Measurements from ENCODE around the gene AFF4. TPM values are rescaled to one million over a fixed set of nuclear protein-coding genes. Genes with fewer than 3 reads are reported as not detected.

Gene AFF4
- total RNA-seq, 4 donors from 2014 or later = 36.7 to 153 (median 67.5) TPM

DNA sequence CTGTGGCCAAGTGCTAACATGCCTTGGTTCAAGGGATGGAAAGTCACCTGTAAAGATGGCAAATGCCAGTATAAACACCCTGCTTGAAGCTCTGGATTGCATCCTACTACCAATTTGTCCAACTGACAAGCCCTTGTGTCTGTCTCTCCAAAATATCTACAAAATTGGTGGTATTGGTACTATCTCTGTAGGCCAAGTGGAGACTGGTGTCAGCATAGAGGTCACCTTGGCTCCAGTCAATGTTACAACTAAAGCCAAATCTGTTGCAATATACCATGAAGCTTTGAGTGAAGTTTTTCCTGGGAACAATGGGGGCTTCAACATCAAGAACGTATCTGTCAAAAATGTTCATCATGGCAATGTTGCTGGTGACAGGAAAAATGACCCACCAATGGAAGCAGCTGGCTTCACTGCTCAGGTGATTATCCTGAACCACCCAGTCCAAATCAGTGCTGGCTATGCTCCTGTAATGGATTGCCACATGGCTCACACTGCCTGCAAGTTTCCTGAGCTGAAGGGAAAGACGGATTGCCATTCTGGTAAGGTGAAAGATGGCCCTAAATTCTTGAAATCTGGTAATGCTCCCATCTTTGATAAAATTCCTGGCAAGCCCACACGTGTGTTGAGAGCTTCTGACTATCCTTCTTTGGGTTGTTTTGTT, 19.9 kb downstream of the AFF4 start:
- no peak for DNase-seq
- TF ChIP-seq, protein P1, sequence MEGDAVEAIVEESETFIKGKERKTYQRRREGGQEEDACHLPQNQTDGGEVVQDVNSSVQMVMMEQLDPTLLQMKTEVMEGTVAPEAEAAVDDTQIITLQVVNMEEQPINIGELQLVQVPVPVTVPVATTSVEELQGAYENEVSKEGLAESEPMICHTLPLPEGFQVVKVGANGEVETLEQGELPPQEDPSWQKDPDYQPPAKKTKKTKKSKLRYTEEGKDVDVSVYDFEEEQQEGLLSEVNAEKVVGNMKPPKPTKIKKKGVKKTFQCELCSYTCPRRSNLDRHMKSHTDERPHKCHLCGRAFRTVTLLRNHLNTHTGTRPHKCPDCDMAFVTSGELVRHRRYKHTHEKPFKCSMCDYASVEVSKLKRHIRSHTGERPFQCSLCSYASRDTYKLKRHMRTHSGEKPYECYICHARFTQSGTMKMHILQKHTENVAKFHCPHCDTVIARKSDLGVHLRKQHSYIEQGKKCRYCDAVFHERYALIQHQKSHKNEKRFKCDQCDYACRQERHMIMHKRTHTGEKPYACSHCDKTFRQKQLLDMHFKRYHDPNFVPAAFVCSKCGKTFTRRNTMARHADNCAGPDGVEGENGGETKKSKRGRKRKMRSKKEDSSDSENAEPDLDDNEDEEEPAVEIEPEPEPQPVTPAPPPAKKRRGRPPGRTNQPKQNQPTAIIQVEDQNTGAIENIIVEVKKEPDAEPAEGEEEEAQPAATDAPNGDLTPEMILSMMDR (IDR thresholded peaks at IDR 0.05 in 4 of 5, conservative IDR thresholded peaks at IDR 0.05 in 1 of 5) = no peak
- TF ChIP-seq POLR2A (IDR thresholded peaks at IDR 0.05) = no peak
- H3K4me3 ChIP-seq = no peak overlapping the region
- no peaks in the 10 kb centered on the region for H3K36me3 ChIP-seq
- H3K9me3 ChIP-seq = no peaks in the 10 kb centered on the region
- ATAC-seq = peak in 1 of 2 donors; percentile 51
- in situ Hi-C loops (cut with MboI; ENCODE audit: low sequenced_read_pairs in 4 of 4) (no loop called here), intact Hi-C loops (cut with DNase I; ENCODE audit: low total_unique reads) (no loop called here)
- peaks cover 12 to 14% of the 10 kb centered on the region in 2 donors for H3K4me1 ChIP-seq
- no peaks in the 10 kb centered on the region for H3K27me3 ChIP-seq
- no peak overlapping the region for H3K27ac ChIP-seq

- TF ChIP-seq POLR2A (IDR thresholded peaks at IDR 0.05) = no peak
- TF ChIP-seq, protein P1 (IDR thresholded peaks at IDR 0.05 in 4 of 5, conservative IDR thresholded peaks at IDR 0.05 in 1 of 5) = no peak
- H3K4me3 ChIP-seq = no peak overlapping the region
- no peaks in the 10 kb centered on the region for H3K9me3 ChIP-seq
- ATAC-seq = no peak
- intact Hi-C loops (cut with DNase I; ENCODE audit: low total_unique reads) = no loop called here
- no peaks in the 10 kb centered on the region for H3K36me3 ChIP-seq
- no peaks in the 10 kb centered on the region for H3K27me3 ChIP-seq
- no peak for DNase-seq
- H3K27ac ChIP-seq = no peak overlapping the region
- in situ Hi-C loops (cut with MboI; ENCODE audit: low sequenced_read_pairs in 4 of 4) = no loop called here
- H3K4me1 ChIP-seq = peaks cover 5 to 21% of the 10 kb centered on the region in 2 donors
Observed at GRCh38 chr5:132941331-132941730, 22.1 kb downstream of the AFF4 start.

DNA sequence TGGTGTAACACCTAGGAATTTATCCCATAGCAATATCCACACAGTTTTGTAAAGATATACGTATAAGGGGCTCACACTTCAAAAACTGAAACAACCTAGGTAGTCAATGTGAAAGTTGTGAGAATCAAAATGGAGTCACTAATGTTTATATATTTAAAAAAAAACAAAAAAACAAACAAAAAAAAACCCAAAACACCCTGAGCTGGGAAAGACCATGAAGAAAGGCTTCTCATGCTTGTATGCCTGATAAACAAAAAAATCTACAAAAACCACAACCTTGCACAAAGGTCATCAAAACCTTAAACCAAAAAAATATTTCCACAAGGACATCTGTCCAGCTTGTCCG, 35.4 kb downstream of the AFF4 start:
- no peak for TF ChIP-seq POLR2A (IDR thresholded peaks at IDR 0.05)
- TF ChIP-seq, protein P1 (IDR thresholded peaks at IDR 0.05 in 4 of 5, conservative IDR thresholded peaks at IDR 0.05 in 1 of 5) = no peak
- no peaks in the 10 kb centered on the region for H3K9me3 ChIP-seq
- no peak overlapping the region for H3K27ac ChIP-seq
- H3K27me3 ChIP-seq = no peaks in the 10 kb centered on the region
- in situ Hi-C loops (cut with MboI; ENCODE audit: low sequenced_read_pairs in 4 of 4) (no loop called here), intact Hi-C loops (cut with DNase I; ENCODE audit: low total_unique reads) (no loop called here)
- no peak for ATAC-seq
- H3K4me1 ChIP-seq = peaks cover 3 to 5% of the 10 kb centered on the region in 2 donors
- no peak overlapping the region for H3K4me3 ChIP-seq
- peaks cover 0 to 45% of the 10 kb centered on the region in 2 donors for H3K36me3 ChIP-seq
- no peak for DNase-seq

DNA sequence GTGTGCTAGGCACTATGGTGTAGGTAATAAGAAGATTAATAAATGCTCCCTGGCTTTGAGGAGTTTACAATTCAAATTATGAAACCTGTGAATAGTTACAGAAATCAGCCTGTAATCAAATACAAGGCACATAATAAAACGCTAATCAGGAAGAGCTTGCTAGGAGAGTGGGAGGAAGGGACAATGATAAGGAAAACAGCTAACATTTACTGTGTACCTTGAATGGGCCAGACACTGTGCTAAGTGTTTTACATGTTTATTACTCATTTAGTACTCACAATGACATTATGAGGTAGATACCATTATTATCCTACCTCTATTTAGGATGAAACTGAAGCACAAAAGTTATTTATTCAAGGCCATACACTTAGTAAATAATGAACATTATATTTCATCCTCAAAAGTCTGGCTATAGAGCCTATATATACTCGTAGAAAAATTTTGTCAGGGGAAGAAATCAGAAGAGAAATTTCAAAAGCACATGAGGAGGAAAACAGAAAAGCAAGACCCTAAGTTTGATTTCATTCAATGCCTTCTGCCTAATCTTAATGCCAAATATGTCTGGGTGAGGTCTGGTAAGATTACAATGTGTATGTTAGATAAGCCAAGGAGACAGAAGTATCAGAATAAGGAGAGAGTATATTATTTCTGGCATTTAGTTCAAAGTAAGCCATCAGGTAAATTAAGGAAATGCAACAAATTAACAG, 35.9 kb downstream of the AFF4 start:
- TF ChIP-seq POLR2A (IDR thresholded peaks at IDR 0.05) = no peak
- TF ChIP-seq, protein P1 (IDR thresholded peaks at IDR 0.05 in 4 of 5, conservative IDR thresholded peaks at IDR 0.05 in 1 of 5) = no peak
- Histone ChIP-seq H3K9me3 (no peaks in the 10 kb centered on the region), H3K27me3 (no peaks in the 10 kb centered on the region), H3K4me3 (no peak overlapping the region), H3K36me3 (peaks cover 0 to 45% of the 10 kb centered on the region in 2 donors), H3K27ac (no peak overlapping the region), H3K4me1 (peaks cover 3 to 5% of the 10 kb centered on the region in 2 donors)
- in situ Hi-C loops (cut with MboI; ENCODE audit: low sequenced_read_pairs in 4 of 4) = no loop called here
- DNase-seq (no peak), ATAC-seq (no peak)
- intact Hi-C loops (cut with DNase I; ENCODE audit: low total_unique reads) = no loop called here
